Stimulated activated naive CD8-positive, alpha-beta T cell treated with anti-CD3 and anti-CD28 coated beads, Interleukin-15, amount 100 ng/mL, for 72 hours (primary cell): ENCODE results near the gene NR3C2.

ENCODE experiments used
- ATAC-seq: fragments of 150-1000 bp; cut with Tn5 transposase; 2 replicates; pipeline ENCODE4 v1.10.0; 2021; ENCODE audit warnings: mild to moderate bottlenecking, moderate library complexity
- DNase-seq, 2 donors: peaks; one replicate each; pipeline ENCODE4 v3.0.0; 2021 to 2022
- H3K27ac Mint-ChIP-seq, 2 donors: one replicate each; pipeline ENCODE4 v1.8.0; 2022; ENCODE audit warnings: mild to moderate bottlenecking in 2 of 2, mixed read lengths in 2 of 2, moderate library complexity in 2 of 2
- H3K27me3 Mint-ChIP-seq: one replicate; pipeline ENCODE4 v1.8.0; 2022; ENCODE audit warnings: mixed read lengths
- H3K4me1 Mint-ChIP-seq: one replicate; pipeline ENCODE4 v1.8.0; 2022; ENCODE audit warnings: mild to moderate bottlenecking, mixed read lengths
- H3K4me3 Mint-ChIP-seq, 2 donors: one replicate each; pipeline ENCODE4 v1.8.0; 2022; ENCODE audit warnings: mild to moderate bottlenecking in 2 of 2, mixed read lengths in 2 of 2, moderate library complexity in 1 of 2
- H3K9me3 Mint-ChIP-seq, 2 donors: one replicate each; pipeline ENCODE4 v1.8.0; 2022; ENCODE audit warnings: mixed read lengths in 2 of 2

NR3C2 gene

DNA sequence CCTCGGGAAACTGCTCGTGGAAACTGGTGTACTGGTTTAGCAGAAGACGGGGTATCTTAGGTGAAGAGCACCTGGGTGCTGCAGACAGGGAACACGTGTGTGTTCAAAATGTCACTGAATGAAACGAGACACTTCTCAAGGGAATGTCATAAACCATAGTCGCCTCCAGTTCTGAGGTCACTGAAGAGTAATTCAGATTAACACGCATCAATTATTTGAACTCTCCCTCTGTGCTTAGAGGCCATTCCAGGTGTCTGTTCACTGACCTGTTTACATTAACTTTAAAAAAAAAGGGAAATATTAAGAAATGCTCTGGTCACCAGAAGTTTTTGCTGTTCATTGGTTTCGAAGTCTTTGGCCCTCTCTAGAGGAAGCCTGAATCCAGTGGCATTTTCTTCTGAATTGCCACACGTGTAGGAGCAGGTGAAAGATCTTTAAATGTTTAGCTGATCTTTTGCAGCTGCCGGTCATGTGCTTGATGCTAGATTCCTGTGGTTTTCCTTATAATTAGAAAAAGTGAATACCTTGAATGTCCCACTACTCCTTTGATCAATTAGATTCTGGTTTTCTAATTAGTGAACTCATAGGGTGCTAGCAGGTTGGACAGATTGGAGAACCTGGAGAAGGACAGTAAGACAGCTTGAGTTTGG is 379.8 kb downstream of the NR3C2 start:
- ATAC-seq (no peak), DNase-seq (no peak)
- no peaks in the 10 kb centered on the region for H3K27me3 Mint-ChIP-seq
- H3K4me1 Mint-ChIP-seq, result peaks cover 46% of the 10 kb centered on the region
- H3K27ac Mint-ChIP-seq, result no peak overlapping the region
- no peak overlapping the region for H3K4me3 Mint-ChIP-seq
- H3K9me3 Mint-ChIP-seq, result no peaks in the 10 kb centered on the region

DNA sequence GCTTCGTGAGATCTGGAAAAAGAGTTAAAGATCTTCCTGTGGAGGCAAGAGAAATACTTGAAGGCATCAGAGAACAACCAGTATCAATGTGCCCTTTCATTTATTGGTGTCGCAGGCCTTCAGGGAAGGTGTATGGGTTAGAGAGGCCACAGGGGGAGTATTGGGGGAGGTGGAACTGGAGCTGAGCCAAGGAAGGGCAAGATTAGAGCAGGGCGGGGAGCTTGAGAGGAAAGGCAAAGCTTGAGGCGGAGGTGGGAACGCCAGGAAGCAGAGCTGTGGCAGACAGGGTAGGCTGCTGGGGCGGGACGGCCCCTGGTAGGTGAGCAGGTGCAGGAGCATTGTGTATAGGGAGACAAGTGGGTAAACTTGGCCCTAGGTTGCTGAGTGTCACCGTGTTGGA is 380.4 kb downstream of the NR3C2 start:
- DNase-seq (no peak), ATAC-seq (no peak)
- no peaks in the 10 kb centered on the region for H3K9me3 Mint-ChIP-seq
- no peaks in the 10 kb centered on the region for H3K27me3 Mint-ChIP-seq
- peak overlapping the region in 1 of 2 donors; percentile 20 for H3K27ac Mint-ChIP-seq
- peak overlapping the region in 1 of 2 donors; percentile 85 for H3K4me3 Mint-ChIP-seq
- H3K4me1 Mint-ChIP-seq, result peaks cover 50% of the 10 kb centered on the region

DNA sequence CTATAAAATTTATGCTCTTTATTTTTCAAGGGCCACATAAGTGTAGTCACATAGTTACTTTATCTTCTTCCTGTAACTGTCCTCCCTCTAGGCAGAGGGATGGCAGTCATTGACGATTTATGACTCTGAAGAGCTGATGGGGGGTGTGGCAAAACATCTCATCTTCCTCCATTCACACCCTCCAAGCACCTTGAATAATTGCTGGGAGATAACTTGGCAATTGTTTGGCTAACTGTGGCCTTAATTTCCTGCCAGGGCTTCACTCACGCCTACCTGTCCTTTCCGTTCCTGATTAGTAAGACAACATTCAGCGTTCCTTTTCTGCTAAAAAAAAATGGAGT is 381.1 kb downstream of the NR3C2 start:
- Mint-ChIP-seq H3K27ac (peak overlapping the region; percentile 86 to 93), H3K4me1 (peaks cover 57% of the 10 kb centered on the region)

DNA sequence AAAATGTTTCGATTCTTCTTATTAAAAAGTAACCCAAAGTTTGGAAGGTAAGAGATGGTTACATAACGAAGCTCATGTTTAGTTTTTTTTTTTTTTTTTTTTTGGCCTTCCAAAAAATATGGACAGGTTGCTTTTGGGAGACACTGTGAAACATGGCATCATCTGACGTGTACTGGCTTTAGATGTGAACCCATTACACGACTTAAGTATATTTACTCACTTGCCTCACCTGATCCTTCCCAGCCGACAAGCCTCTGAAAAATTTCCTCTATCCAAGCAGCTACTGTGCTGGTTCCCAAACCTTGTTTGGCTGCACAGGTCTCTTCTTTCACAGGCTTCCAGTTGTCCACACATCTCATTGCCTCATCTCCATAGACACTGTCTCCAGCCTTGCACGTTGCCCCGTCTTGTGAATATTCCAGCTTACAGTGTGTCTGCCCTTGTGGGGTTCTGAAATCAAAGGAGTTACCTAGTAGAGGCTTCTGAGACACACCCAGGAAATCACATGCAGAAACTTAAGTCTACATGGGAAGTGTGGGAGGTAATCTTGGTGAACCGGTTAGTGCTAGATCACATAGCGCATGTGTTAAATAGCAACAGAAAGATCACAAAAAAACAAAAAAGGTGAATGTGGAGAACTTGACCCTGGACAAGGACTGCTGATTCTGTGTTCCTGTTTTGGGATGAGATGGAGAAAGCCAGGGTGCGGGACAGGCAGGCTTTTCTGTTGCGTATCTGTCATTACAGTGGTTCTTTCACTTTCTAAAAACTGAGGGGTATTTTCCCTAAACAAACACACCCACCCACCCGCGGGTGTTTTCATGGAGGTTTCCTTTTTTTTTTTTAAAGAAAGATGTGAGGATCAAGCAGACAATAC is 381.7 kb downstream of the NR3C2 start:
- ATAC-seq (no peak), DNase-seq (peak in 1 of 2 donors; percentile 20)
- Mint-ChIP-seq H3K27me3 (no peaks in the 10 kb centered on the region), H3K9me3 (no peaks in the 10 kb centered on the region), H3K4me1 (peaks cover 63% of the 10 kb centered on the region), H3K27ac (peak overlapping the region; percentile 86 to 93), H3K4me3 (peak overlapping the region; percentile 68 to 85)

More for the DNA sequence above, 381.1 kb downstream of the NR3C2 start:
- no peak for DNase-seq
- peak; percentile 19 for ATAC-seq
- H3K27me3 Mint-ChIP-seq, result no peaks in the 10 kb centered on the region
- H3K9me3 Mint-ChIP-seq, result no peaks in the 10 kb centered on the region
- H3K4me3 Mint-ChIP-seq, result peak overlapping the region; percentile 68 to 85

DNA sequence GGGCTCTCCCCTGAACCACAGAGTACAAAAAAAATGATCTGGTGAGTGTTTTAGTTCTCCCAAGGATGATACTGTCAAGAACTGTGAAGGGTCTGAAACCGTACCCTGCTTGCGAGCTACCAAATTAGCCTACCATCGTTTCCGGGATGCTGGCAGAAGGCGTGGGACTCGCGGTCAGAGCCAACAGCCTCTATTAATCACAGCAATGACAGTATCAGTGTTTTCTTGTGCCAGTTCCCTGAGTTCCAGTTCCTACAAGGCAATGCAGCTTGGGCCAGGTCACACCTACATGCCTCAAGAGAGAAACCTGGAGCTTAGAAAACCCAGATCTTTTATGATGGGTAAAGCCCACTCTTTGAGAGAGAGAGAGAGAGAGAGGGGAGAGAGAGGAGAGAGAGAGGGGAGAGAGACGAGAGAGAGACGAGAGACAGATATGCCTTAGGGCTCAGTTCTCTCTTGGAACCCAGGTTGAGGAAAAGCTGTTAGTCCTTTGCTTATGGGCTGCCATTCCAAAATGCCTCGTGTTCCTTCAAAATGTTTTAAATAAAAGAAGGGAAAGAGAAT is 382.5 kb downstream of the NR3C2 start:
- H3K27ac Mint-ChIP-seq, result peak overlapping the region in 1 of 2 donors; percentile 19
- ATAC-seq (no peak), DNase-seq (peak in 1 of 2 donors; percentile 16)
- H3K4me1 Mint-ChIP-seq, result peaks cover 69% of the 10 kb centered on the region
- H3K27me3 Mint-ChIP-seq, result no peaks in the 10 kb centered on the region
- H3K9me3 Mint-ChIP-seq, result no peaks in the 10 kb centered on the region
- peak overlapping the region; percentile 57 to 74 for H3K4me3 Mint-ChIP-seq

DNA sequence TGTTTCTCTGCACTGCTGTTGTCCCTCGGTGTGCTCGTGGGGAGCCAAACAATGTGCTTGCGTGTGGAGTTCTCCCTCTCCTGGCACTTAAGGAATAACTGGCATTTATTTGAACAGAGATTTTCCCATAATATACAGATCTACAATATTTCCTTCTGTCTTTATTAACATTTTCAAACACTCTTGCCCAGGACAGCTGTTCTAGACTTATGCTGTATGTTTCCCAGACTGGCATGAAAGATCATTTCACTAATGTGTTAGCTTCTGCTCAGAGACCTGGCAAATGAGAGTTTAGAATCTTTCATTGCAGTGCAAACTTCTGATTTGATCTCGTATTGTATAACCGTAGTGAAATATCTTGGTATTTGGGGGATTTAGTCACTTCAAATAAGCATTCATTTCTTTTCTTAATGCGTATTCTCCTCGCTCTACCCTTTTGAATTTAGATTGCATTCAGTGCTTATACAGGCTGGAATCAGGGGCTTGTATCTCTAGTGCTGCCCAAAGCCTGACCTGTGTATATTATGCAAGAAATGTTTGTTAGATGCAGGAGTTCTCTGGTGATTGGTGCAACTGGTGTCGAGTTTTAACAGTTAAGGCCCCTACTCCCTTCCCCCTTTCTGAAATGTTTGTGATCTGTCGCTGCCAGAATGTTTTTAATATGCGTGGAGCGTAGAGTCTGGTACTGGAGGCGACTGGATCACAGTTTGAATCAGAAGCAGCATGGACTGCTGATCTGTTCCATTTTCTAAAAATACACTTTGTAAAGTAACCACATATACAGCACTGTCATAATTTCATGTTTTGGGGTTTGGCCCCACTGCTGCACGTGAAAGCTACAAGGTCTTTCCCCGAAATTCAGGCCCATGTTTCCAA is 384.0 kb downstream of the NR3C2 start:
- ATAC-seq, result no peak
- no peak overlapping the region for H3K27ac Mint-ChIP-seq
- no peak overlapping the region for H3K4me3 Mint-ChIP-seq
- H3K9me3 Mint-ChIP-seq, result no peaks in the 10 kb centered on the region
- DNase-seq, result no peak
- H3K27me3 Mint-ChIP-seq, result no peaks in the 10 kb centered on the region
- peaks cover 84% of the 10 kb centered on the region for H3K4me1 Mint-ChIP-seq

DNA sequence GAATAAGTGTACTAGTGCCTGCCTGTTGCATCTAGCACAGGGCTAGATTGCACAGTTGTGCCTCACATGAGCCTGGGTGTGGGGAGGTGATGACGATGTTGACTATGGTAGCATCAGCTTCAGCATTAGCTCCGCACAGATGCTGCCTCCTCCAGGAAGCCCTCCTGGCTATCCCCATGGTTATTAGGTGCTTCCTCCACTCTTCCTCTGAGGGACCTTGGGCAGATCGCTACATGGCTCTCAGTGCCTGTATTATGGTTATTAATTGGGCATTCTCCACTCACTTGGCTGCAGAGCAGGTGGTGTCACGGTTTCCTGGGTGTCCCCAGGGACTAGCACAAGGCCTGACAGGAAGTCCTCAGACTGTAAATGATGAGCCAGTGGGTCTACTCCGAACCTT is 384.7 kb downstream of the NR3C2 start:
- no peak overlapping the region for H3K27ac Mint-ChIP-seq
- DNase-seq (no peak), ATAC-seq (no peak)
- H3K9me3 Mint-ChIP-seq, result no peaks in the 10 kb centered on the region
- peaks cover 91% of the 10 kb centered on the region for H3K4me1 Mint-ChIP-seq
- no peak overlapping the region for H3K4me3 Mint-ChIP-seq
- H3K27me3 Mint-ChIP-seq, result no peaks in the 10 kb centered on the region

DNA sequence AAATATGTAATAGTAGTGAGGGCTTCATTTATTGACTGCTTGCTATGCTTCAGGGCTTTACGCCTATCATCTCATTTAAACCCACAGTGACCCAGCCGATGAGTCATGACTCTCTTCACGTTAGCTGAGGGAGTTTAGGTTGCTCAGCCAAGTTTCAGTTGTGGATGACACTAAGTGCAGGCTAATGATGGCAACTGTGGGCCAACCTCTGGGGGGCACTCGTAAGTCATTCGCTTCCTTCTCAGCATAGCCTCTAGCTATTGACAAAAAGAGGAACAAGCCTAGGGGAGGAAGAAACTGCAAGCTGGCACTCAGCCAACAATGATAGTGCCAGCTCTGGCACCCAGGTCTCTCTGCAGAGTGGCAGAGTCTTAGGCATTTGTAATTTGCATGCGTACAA is 385.3 kb downstream of the NR3C2 start:
- ATAC-seq (peak; percentile 89), DNase-seq (peak; percentile 73 to 90)
- peak overlapping the region in 1 of 2 donors; percentile 88 for H3K27ac Mint-ChIP-seq
- peaks cover 94% of the 10 kb centered on the region for H3K4me1 Mint-ChIP-seq
- no peaks in the 10 kb centered on the region for H3K27me3 Mint-ChIP-seq
- H3K9me3 Mint-ChIP-seq, result no peaks in the 10 kb centered on the region
- peak overlapping the region; percentile 27 to 50 for H3K4me3 Mint-ChIP-seq

DNA sequence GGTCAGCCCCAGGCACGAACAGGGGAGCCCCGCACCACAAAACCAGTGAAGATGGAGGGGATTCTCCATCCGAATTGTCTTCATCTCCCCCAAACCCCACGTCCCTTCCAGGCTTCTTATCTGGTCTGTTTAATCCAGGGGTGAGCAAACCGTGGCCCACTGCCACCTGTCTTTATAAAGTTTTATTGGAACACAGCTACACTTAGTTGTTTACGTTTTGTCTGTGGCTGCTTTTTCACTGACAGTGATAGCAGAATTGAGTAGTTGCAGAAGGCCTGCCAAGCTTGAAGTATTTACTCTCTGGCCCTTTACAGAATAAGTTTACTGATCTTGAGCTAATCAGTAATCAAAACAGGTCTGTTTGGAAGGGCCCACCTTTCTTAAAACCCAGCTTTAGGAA is 386.4 kb downstream of the NR3C2 start:
- no peak for ATAC-seq
- peak overlapping the region in 1 of 2 donors; percentile 39 for H3K4me3 Mint-ChIP-seq
- peaks cover 95% of the 10 kb centered on the region for H3K4me1 Mint-ChIP-seq
- peak in 1 of 2 donors; percentile 18 for DNase-seq
- no peaks in the 10 kb centered on the region for H3K27me3 Mint-ChIP-seq
- peaks cover 0 to under 1% of the 10 kb centered on the region in 2 donors for H3K9me3 Mint-ChIP-seq
- no peak overlapping the region for H3K27ac Mint-ChIP-seq

DNA sequence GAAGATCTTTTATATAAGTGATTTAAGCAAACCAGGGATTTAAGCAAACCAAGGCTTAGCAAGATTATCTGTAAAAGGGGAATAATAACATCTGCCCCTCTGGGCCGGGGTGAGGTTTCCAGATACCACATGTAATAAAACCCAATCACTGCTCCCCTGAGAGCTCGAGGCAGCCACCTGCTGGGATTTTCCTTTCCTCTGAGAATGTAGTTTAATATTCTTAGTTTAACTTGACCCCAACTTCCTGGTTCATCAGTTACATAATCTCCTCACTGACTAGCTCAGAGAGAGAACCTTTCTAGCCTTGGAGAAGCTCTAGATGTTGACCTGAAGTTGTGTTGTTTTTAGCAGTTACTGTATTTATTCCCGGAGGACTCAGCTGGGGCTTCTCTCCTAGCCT is 387.9 kb downstream of the NR3C2 start:
- Mint-ChIP-seq H3K4me3 (no peak overlapping the region), H3K27me3 (no peaks in the 10 kb centered on the region), H3K27ac (peak overlapping the region; percentile 19 to 67), H3K9me3 (peaks cover 0 to 5% of the 10 kb centered on the region in 2 donors), H3K4me1 (peaks cover 87% of the 10 kb centered on the region)
- ATAC-seq, result no peak
- DNase-seq, result no peak

DNA sequence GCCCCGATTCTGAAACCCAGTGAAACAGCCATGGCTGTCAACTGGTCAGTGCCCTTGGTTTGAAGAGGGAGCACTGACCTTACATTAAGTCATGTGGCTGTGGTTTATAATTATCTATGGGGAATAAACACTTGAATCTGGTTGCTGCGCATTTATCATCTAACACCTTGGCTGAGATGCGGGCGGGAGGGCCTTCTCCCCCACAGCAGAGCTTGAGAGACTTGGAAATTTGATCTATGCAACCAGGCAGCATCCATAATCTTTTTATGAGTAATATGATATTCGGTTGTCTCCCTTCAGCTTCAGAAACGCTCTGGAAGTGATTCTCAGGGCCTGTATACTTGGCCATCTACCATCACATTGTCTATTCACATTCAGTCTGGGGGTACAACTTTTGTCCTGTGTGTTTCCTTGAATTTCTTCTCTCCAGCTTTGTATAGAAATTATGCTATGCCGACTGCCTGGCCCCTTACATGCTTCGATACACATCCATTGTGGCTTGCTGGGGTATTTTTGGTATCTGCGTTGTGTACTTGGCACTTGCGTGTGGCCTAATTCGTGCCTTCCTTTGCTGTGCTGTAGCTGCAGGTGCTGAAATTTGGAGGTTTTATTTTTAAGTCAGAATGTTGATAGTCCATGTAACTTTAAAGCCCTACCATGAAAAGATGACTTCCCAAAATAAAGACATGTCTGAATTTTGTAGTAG is 388.8 kb downstream of the NR3C2 start:
- Mint-ChIP-seq H3K4me3 (peak overlapping the region in 1 of 2 donors; percentile 37), H3K4me1 (peaks cover 79% of the 10 kb centered on the region), H3K27me3 (no peaks in the 10 kb centered on the region), H3K27ac (no peak overlapping the region), H3K9me3 (peaks cover 0 to 5% of the 10 kb centered on the region in 2 donors)
- ATAC-seq (no peak), DNase-seq (no peak)

DNA sequence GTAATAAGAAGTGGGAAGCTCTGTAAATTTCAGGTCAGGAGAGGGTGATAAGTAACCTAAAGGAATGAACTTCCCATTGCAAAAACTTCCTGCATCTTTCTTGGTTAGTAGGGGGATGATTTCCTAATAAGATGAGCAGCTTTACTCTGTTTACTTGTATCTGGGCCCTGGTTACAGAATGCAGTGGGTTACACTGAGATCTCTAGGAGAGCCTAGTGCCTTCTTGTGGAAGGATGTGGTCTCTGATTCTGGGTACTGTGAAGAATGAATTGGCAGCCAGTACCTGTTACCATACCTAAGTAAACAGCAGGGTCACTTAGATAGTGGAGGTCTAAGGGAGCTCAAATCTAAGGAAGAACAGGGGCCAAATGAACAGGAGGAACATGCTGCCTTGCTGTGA is 389.8 kb downstream of the NR3C2 start:
- peaks cover 0 to 5% of the 10 kb centered on the region in 2 donors for H3K9me3 Mint-ChIP-seq
- H3K4me1 Mint-ChIP-seq, result peaks cover 69% of the 10 kb centered on the region
- DNase-seq, result peak; percentile 40 to 58
- H3K27ac Mint-ChIP-seq, result peak overlapping the region; percentile 48 to 88
- no peaks in the 10 kb centered on the region for H3K27me3 Mint-ChIP-seq
- peak overlapping the region; percentile 42 to 55 for H3K4me3 Mint-ChIP-seq
- peak; percentile 87 for ATAC-seq

DNA sequence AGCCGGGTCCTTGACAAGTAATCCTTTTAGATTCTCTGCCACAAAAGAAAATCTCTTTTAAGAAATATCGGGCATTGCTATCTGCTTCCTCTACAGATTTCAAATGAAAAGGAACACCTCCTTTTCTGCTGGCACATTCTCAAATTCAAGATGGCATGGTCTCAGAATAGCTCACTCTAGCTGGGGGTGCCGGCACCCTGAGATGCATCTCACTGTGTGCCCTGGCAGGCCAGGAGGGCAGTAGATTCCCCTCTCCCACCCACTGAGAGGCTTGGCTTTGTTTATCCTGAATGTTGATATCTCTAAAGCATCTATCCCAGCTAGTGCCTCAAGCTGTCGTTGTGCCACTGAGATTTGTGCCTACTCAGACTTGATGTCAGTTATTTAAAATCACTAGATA is 390.8 kb downstream of the NR3C2 start:
- Mint-ChIP-seq H3K4me1 (peaks cover 59% of the 10 kb centered on the region), H3K27me3 (no peaks in the 10 kb centered on the region), H3K9me3 (peaks cover 0 to 5% of the 10 kb centered on the region in 2 donors), H3K27ac (peak overlapping the region in 1 of 2 donors; percentile 88), H3K4me3 (peak overlapping the region in 1 of 2 donors; percentile 23)
- DNase-seq, result no peak
- ATAC-seq, result no peak

DNA sequence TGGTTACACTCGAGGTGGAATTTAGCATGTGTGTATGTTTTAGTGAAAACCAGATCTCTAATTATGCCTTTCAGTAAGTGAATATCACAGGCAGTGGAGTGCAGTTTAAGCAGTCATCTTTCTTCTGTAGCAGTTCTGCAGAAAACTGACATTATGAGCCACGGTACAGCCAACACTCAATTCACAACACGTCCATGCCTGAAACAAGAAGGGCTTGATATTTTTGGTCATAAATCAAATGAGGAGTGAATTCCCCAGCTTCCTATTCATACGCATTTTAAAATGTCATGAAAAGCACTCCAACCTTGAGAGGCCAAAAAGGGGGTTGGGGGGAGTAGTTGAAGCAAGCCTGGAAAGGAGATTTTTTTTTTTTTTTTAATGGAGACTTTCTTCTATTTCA is 393.6 kb downstream of the NR3C2 start:
- no peak for DNase-seq
- Mint-ChIP-seq H3K4me3 (no peak overlapping the region), H3K4me1 (peaks cover 45% of the 10 kb centered on the region), H3K27ac (no peak overlapping the region), H3K27me3 (no peaks in the 10 kb centered on the region), H3K9me3 (peaks cover 0 to 5% of the 10 kb centered on the region in 2 donors)
- ATAC-seq, result no peak
